Thyroid gland (tissue), 4 donors: ENCODE results near the gene ACOT9.

Source experiments
- CTCF ChIP-seq, 6 experiments: fragments of 200-600 bp in 3 of 6; fragments of 450-650 bp in 3 of 6; sonication (generic) in 3 of 6; IDR thresholded peaks; one replicate each; pipeline ENCODE4 v1.5.1; 2016 to 2019; ENCODE audit warnings: antibody characterized with exemption in 6 of 6, mild to moderate bottlenecking in 2 of 6, inconsistent platforms in 1 of 6, moderate library complexity in 1 of 6
- POLR2A ChIP-seq, 2 donors: fragments of 450-650 bp; IDR thresholded peaks; one replicate each; pipeline ENCODE4 v1.6.1; 2017; ENCODE audit warnings: antibody characterized with exemption in 2 of 2, mild to moderate bottlenecking in 2 of 2, moderate library complexity in 1 of 2

- no peak for TF ChIP-seq CTCF (IDR thresholded peaks at IDR 0.05)
- no peak for TF ChIP-seq POLR2A (IDR thresholded peaks at IDR 0.05)
Measured at GRCh38 chrX:23664496-23664895, 78.6 kb downstream of the ACOT9 start.
